Measurements from ENCODE around the gene GRK2. TPM values are rescaled to one million over a fixed set of nuclear protein-coding genes. Genes with fewer than 3 reads are reported as not detected.

GRK2 gene
- total and polyA plus RNA-seq, 11 donors = 40.1 to 107 (median 50.1) TPM

DNA sequence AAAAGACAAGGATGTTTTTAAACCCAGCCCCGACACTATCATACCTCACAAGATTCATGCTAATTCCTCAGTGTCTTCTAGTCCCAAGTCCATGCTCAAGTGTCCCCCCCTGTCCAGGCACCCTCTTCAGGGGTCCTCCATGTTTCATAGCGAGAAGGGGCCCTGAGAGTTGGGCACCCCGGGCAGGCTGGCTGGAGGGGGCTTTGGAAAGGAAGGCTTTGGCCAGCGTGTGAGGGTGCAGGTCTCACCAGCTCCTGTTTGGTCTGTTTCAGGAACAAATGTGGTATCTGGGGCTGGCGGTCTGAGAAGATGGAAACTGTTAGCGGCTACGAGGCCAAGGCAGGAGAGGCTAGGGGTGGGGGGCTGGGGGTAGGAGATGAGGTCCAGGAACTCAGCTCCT lies 32.5 kb downstream of the GRK2 start:
- ATAC-seq (no peak), DNase-seq (no peak)
- no peak for TF ChIP-seq POLR2A (IDR thresholded peaks at IDR 0.05)
- TF ChIP-seq, protein P1, sequence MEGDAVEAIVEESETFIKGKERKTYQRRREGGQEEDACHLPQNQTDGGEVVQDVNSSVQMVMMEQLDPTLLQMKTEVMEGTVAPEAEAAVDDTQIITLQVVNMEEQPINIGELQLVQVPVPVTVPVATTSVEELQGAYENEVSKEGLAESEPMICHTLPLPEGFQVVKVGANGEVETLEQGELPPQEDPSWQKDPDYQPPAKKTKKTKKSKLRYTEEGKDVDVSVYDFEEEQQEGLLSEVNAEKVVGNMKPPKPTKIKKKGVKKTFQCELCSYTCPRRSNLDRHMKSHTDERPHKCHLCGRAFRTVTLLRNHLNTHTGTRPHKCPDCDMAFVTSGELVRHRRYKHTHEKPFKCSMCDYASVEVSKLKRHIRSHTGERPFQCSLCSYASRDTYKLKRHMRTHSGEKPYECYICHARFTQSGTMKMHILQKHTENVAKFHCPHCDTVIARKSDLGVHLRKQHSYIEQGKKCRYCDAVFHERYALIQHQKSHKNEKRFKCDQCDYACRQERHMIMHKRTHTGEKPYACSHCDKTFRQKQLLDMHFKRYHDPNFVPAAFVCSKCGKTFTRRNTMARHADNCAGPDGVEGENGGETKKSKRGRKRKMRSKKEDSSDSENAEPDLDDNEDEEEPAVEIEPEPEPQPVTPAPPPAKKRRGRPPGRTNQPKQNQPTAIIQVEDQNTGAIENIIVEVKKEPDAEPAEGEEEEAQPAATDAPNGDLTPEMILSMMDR (IDR thresholded peaks at IDR 0.05) = no peak
- peaks cover 4 to 27% (median 15%) of the 10 kb centered on the region in 12 donors for H3K4me1 ChIP-seq
- no peak overlapping the region for H3K4me3 ChIP-seq
- H3K27me3 ChIP-seq = no peaks in the 10 kb centered on the region
- intact Hi-C loops (cut with DNase I) = no loop called here
- no peak overlapping the region for H3K27ac ChIP-seq
- 94 to 100% (median 96%) methylated on average over 7 of the region's 7 CpGs for WGBS, 4 donors
- H3K9me3 ChIP-seq = peaks cover 0 to 11% (median 7%) of the 10 kb centered on the region in 12 donors
- peaks cover 0 to 82% (median 52%) of the 10 kb centered on the region in 9 donors for H3K36me3 ChIP-seq

DNA sequence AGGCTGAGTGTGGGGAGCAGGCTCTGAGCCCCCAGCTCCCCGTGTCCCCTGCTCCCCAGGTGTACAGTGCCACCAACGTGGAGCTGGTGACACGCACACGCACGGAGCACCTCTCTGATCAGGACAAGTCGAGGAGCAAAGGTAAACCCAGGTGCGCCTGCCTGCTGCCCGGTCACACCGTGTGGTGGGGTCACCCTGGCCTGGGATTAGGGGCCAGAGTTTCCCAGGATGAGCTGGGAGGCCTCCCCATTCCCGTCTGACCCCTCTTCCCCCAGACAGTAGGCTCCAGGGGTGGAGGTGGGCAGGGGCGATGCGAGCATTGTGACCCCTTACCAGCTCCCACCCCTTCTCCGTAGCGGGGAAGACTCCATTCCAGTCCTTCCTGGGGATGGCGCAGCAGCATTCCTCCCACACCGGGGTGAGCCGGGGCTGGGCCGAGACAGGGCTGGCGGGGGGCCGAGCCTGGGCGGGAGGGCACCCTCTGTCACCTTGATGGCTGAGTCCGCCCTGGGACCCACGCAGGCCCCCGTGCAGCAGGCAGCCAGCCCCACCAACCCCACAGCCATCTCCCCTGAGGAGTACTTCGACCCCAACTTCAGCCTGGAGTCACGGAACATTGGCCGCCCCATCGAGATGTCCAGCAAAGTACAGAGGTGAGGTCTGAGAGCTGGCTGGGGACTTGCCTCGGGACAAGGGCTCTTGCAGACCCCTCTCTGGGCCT lies 33.4 kb downstream of the GRK2 start:
- WGBS, 4 donors = 95 to 97% (median 96%) methylated on average over 16 to 29 of the region's 29 CpGs
- ATAC-seq (no peak), DNase-seq (peak in 2 of 5 donors; percentile 19 to 20)
- TF ChIP-seq POLR2A (IDR thresholded peaks at IDR 0.05) = no peak
- TF ChIP-seq, protein P1 (IDR thresholded peaks at IDR 0.05) = no peak
- peaks cover 8 to 31% (median 23%) of the 10 kb centered on the region in 12 donors for H3K4me1 ChIP-seq
- H3K27ac ChIP-seq = no peak overlapping the region
- H3K36me3 ChIP-seq = peaks cover 0 to 74% (median 43%) of the 10 kb centered on the region in 9 donors
- H3K9me3 ChIP-seq = peaks cover 0 to 11% (median 7%) of the 10 kb centered on the region in 12 donors
- H3K4me3 ChIP-seq = no peak overlapping the region
- no peaks in the 10 kb centered on the region for H3K27me3 ChIP-seq
- intact Hi-C loops (cut with DNase I) = loop anchor here in 1 of 10 donors (5.0 kb wide), 1 partner anchor 32 kb away; the partner anchor contains the start of gene GRK2

DNA sequence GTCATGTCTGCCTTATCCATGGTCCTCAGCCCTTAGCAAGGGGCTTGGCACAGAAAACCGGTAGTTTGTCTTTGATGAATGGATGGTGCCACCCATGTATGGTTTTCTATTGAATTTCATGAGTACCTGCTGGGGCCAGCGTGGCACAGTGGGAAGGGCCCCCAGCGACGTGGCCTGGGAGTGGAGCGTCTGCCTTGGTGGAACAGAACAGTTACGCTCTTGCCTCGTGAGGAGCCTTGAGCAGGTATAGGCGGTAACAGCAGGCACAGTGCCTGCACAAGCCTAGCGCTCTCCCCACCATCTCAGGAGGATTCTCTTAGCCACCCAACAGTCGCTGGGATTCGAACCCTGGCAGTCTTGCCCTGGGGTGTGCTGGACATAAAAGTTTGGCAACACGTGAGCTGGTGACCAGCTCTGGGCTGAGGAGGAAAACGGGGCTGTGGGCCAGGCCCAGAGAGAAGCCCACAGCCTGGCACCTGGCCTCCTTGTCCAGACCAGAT lies 34.0 kb downstream of the GRK2 start:
- intact Hi-C loops (cut with DNase I) = loop anchor here in 1 of 10 donors (5.0 kb wide), 1 partner anchor 33 kb away; the partner anchor contains the start of gene GRK2
- Histone ChIP-seq H3K27me3 (no peaks in the 10 kb centered on the region), H3K36me3 (peaks cover 0 to 67% (median 41%) of the 10 kb centered on the region in 9 donors), H3K9me3 (peaks cover 0 to 10% (median 7%) of the 10 kb centered on the region in 12 donors), H3K4me3 (no peak overlapping the region), H3K27ac (no peak overlapping the region), H3K4me1 (peaks cover 8 to 35% (median 24%) of the 10 kb centered on the region in 12 donors)
- WGBS, 4 donors = 95 to 96% (median 95%) methylated on average over 9 to 13 of the region's 13 CpGs
- TF ChIP-seq, protein P1 (IDR thresholded peaks at IDR 0.05) = no peak
- TF ChIP-seq POLR2A (IDR thresholded peaks at IDR 0.05) = no peak
- ATAC-seq (no peak), DNase-seq (peak in 1 of 5 donors; percentile 14)

DNA sequence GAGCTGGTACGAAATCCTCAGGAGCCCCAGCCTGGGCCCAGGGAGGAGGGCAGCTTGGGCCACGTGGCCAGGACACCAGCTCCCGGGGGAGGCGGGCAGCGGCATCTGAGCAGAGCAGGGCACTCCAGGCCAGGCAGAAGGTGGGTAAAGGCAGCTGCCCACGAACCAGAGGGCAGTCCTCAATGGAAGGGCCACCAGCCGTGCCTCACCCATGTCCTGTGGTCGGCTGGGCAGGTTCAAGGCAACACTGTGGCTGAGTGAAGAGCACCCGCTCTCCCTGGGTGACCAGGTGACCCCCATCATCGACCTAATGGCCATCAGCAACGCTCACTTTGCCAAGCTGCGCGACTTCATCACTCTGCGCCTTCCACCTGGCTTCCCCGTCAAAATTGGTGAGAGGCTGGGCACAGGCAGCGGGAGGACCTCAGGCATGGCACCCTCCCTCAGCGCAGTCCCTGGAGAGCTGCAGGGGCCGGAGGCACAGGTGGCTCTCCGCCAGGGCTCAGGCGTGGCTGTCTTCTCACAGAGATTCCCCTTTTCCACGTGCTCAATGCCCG lies 34.6 kb downstream of the GRK2 start:
- Histone ChIP-seq H3K9me3 (peaks cover 0 to 5% (median 2%) of the 10 kb centered on the region in 12 donors), H3K27me3 (no peaks in the 10 kb centered on the region), H3K36me3 (peaks cover 0 to 62% (median 41%) of the 10 kb centered on the region in 9 donors), H3K4me1 (peaks cover 8 to 35% (median 24%) of the 10 kb centered on the region in 12 donors), H3K27ac (no peak overlapping the region), H3K4me3 (no peak overlapping the region)
- TF ChIP-seq, protein P1 (IDR thresholded peaks at IDR 0.05) = no peak
- no peak for ATAC-seq
- intact Hi-C loops (cut with DNase I) = loop anchor here in 1 of 10 donors (5.0 kb wide), 1 partner anchor 34 kb away; the partner anchor contains the start of gene GRK2
- 90 to 95% (median 94%) methylated on average over 20 to 22 of the region's 22 CpGs for WGBS, 4 donors
- peak in 2 of 5 donors; percentile 19 to 20 for DNase-seq

Data from heart left ventricle (tissue), 16 donors.